Right lobe of liver (tissue), 4 donors: ENCODE results near the gene MAPKAPK2.

ENCODE experiments used
- POLR2A ChIP-seq: fragments of 450-650 bp; IDR thresholded peaks from one replicate; pipeline ENCODE4 v1.6.1; 2017; ENCODE audit warnings: antibody characterized with exemption, mild to moderate bottlenecking
- TF ChIP-seq, protein P1 (sequence below), 4 donors: fragments of 200-600 bp in 3 of 4; fragments of 450-650 bp in 1 of 4; IDR thresholded peaks; one replicate each; pipeline versions ENCODE4 v1.5.1 to v1.8.0; 2016 to 2022; ENCODE audit warnings: antibody characterized with exemption in 4 of 4, mild to moderate bottlenecking in 2 of 4
- donor health status: DM: no; HTN: no; CAD: no.
- donor health status: DM: no; HTN: no; CAD: no.
- donor health status: DM: no; HTN: yes; CAD: no.

DNA sequence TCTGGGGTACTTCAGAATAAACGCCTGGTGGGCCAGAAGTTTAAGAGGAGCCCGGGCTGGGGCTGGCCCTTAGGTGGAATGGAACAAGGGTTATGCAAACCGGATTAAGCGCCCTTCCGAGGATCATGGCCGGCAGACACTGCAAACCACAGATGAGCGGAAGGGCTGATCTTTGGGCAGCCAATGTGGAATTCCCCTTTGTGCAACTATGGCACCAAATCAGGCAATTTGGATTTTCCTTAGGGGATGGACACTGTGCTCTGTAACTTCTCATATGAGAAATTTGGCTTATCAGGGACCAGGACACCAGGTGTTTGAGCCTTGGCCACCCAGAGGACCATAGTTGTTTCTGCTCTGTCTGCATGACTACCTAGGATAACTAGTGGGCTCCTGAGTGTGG is 93.3 kb downstream of the MAPKAPK2 start:
- TF ChIP-seq, protein P1, sequence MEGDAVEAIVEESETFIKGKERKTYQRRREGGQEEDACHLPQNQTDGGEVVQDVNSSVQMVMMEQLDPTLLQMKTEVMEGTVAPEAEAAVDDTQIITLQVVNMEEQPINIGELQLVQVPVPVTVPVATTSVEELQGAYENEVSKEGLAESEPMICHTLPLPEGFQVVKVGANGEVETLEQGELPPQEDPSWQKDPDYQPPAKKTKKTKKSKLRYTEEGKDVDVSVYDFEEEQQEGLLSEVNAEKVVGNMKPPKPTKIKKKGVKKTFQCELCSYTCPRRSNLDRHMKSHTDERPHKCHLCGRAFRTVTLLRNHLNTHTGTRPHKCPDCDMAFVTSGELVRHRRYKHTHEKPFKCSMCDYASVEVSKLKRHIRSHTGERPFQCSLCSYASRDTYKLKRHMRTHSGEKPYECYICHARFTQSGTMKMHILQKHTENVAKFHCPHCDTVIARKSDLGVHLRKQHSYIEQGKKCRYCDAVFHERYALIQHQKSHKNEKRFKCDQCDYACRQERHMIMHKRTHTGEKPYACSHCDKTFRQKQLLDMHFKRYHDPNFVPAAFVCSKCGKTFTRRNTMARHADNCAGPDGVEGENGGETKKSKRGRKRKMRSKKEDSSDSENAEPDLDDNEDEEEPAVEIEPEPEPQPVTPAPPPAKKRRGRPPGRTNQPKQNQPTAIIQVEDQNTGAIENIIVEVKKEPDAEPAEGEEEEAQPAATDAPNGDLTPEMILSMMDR (IDR thresholded peaks at IDR 0.05), result no peak
- no peak for TF ChIP-seq POLR2A
